SK-N-MC (cell line): ENCODE results near the gene MSANTD3.

Experiments used
- EZH2 ChIP-seq: fragments of 200-600 bp; sonication (generic); IDR thresholded peaks from one replicate; pipeline ENCODE4 v1.6.1; 2017; ENCODE audit warnings: antibody characterized with exemption
- FOXP2 ChIP-seq: optimal IDR thresholded peaks from 2 replicates; pipeline ENCODE3; 2011; ENCODE audit warnings: mild to moderate bottlenecking, moderate library complexity; ENCODE audit not compliant: insufficient read depth; ENCODE audit errors: extremely low read length, control extremely low read depth
- POLR2AphosphoS5 ChIP-seq: IDR thresholded peaks from 2 replicates; pipeline ENCODE4 v1.6.1; 2012; ENCODE audit warnings: mild to moderate bottlenecking, low read depth, low read length, borderline replicate concordance

GRCh38 chr9:100466171-100466828 is 39.4 kb downstream of the MSANTD3 start:
- TF ChIP-seq EZH2 = no peak
- no peak for TF ChIP-seq FOXP2
- TF ChIP-seq POLR2AphosphoS5 = no peak
